Neural progenitor cell (in vitro differentiated cells): ENCODE data around the gene NCEH1. TPM values are rescaled to one million over a fixed set of nuclear protein-coding genes. Genes with fewer than 3 reads are reported as not detected.

Source experiments
- DNase-seq: peaks from one replicate; pipeline ENCODE4 v3.0.0-alpha.2; 2016; ENCODE audit warnings: low spot score
- H2AFZ ChIP-seq: fragments of 200-600 bp; sonication (generic); replicated peaks from 2 replicates; pipeline ENCODE4 v1.6.1; 2016; ENCODE audit warnings: antibody characterized with exemption
- H3F3A ChIP-seq: fragments of 200-600 bp; sonication (generic); 2 replicates; pipeline ENCODE4 v1.6.1; 2016; ENCODE audit warnings: antibody characterized with exemption, low read depth
- H3K27ac ChIP-seq: fragments of 200-600 bp; sonication (generic); 2 replicates; pipeline ENCODE4 v1.5.1; 2016; ENCODE audit warnings: mild to moderate bottlenecking
- H3K27me3 ChIP-seq: fragments of 200-600 bp; sonication (generic); 2 replicates; pipeline ENCODE4 v1.6.1; 2016; ENCODE audit warnings: mild to moderate bottlenecking, moderate library complexity
- H3K36me3 ChIP-seq: fragments of 200-600 bp; sonication (generic); 2 replicates; pipeline ENCODE4 v1.5.1; 2016
- H3K4me1 ChIP-seq: fragments of 200-600 bp; sonication (generic); 2 replicates; pipeline ENCODE4 v1.6.1; 2016; ENCODE audit warnings: mixed run types
- H3K4me2 ChIP-seq: fragments of 200-600 bp; sonication (generic); 2 replicates; pipeline ENCODE4 v1.6.1; 2016
- H3K4me3 ChIP-seq: fragments of 200-600 bp; sonication (generic); 2 replicates; pipeline ENCODE4 v1.5.1; 2016
- H3K79me2 ChIP-seq: fragments of 200-600 bp; sonication (generic); 2 replicates; pipeline ENCODE4 v1.6.1; 2016; ENCODE audit warnings: low read depth
- H3K9ac ChIP-seq: fragments of 200-600 bp; sonication (generic); 2 replicates; pipeline ENCODE4 v1.6.1; 2016
- H3K9me3 ChIP-seq: fragments of 200-600 bp; sonication (generic); 2 replicates; pipeline ENCODE4 v1.5.1; 2016; ENCODE audit warnings: low read depth
- H4K20me1 ChIP-seq: fragments of 200-600 bp; sonication (generic); 2 replicates; pipeline ENCODE4 v1.6.1; 2016; ENCODE audit warnings: low read depth
- H3K27ac Mint-ChIP-seq: 3 replicates; pipeline ENCODE4 v1.8.0; 2021; ENCODE audit warnings: mixed read lengths
- H3K27me3 Mint-ChIP-seq: 2 replicates; pipeline ENCODE4 v1.8.0; 2022; ENCODE audit warnings: low read depth, mild to moderate bottlenecking, inconsistent platforms, moderate library complexity, mixed read lengths; ENCODE audit not compliant: insufficient read depth
- H3K36me3 Mint-ChIP-seq: 3 replicates; pipeline ENCODE4 v1.8.0; 2021; ENCODE audit warnings: mixed read lengths
- H3K4me1 Mint-ChIP-seq: 3 replicates; pipeline ENCODE4 v1.8.0; 2021; ENCODE audit warnings: mixed read lengths
- H3K4me3 Mint-ChIP-seq: 3 replicates; pipeline ENCODE4 v1.8.0; 2021; ENCODE audit warnings: mild to moderate bottlenecking, moderate library complexity, mixed read lengths
- H3K9me3 Mint-ChIP-seq: 3 replicates; pipeline ENCODE4 v1.8.0; 2020; ENCODE audit warnings: mixed read lengths
- EZH2 ChIP-seq: fragments of 200-600 bp; sonication (generic); IDR thresholded peaks from 2 replicates; pipeline ENCODE4 v1.6.1; 2017; ENCODE audit warnings: antibody characterized with exemption, mild to moderate bottlenecking, moderate library complexity
- EZH2phosphoT487 ChIP-seq: fragments of 200-600 bp; sonication (generic); IDR thresholded peaks from 2 replicates; pipeline ENCODE4 v1.6.1; 2017; ENCODE audit warnings: antibody characterized with exemption
- total RNA-seq: library from RNA; depleted of rRNA; stranded (reverse); fragments of >200 nt; gene quantifications from 2 replicates; pipeline ENCODE4 v1.2.3, GENCODE V29; 2015; ENCODE audit warnings: low replicate concordance
- TF ChIP-seq, protein P1 (sequence below): fragments of 200-600 bp; sonication (generic); IDR thresholded peaks from 2 replicates; pipeline ENCODE4 v1.5.1; 2017; ENCODE audit warnings: antibody characterized with exemption, mild to moderate bottlenecking

The NCEH1 gene
- total RNA-seq, 1 donor from 2014 or later: 7.7 TPM

DNA sequence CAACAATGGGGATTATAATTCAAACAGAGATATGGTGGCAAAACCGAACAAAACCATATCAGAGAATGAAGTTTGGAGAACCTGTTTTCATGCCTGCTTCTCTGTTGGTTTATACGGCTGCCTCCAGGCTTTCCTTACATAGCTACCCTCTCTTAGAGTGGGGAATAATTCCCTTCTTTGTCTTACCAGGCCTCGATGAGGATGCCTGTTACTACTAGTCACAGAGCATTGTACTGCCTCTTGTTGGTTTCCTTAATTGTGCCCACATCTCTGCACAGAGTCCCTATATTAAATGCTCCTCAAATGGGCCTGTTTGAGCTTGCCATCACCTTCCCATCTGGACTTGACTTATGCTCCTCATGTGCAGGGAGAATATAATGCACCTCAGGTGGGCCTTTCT lies 92.9 kb downstream of the NCEH1 start:
- H3K27ac Mint-ChIP-seq: no peak overlapping the region

DNA sequence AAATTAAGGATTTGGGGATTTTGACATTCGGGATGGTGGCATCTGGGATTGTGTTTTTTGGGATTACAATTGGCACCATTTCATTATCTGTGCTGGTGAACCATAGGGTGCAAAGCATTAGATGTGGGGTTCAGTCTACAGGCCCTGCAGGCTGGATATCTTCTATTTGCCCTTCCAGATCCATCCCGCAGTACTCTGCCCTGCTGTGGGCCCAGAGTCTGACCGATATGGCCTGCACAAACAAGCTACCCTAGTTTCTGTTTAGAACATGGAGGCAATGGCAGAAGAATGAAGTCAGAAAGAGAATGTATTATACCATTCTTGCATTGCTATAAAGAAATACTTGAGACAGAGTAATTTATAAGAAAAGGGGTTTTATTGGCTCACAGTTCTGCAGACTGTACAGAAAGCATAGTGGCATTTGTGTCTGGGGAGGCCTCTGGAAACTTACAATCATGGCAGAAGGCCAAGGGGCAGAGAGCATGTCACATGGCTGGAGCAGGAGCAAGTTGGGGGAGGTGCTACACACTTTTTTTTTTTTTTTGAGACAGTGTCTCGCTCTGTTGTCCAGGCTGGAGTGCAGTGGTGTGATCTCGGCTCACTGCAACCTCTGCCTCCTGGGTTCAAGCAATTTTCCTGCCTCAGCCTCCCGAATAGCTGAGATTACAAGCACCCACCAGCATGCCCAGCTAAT lies 93.7 kb downstream of the NCEH1 start:
- Histone ChIP-seq H3F3A (no peaks in the 10 kb centered on the region), H2AFZ (no peak overlapping the region), H4K20me1 (no peaks in the 10 kb centered on the region), H3K9ac (no peak overlapping the region), H3K36me3 (no peaks in the 10 kb centered on the region), H3K27me3 (no peaks in the 10 kb centered on the region), H3K4me1 (no peaks in the 10 kb centered on the region), H3K79me2 (no peaks in the 10 kb centered on the region), H3K27ac (no peak overlapping the region), H3K4me2 (no peak overlapping the region), H3K9me3 (no peaks in the 10 kb centered on the region), H3K4me3 (no peak overlapping the region)
- H3K27ac Mint-ChIP-seq: no peak overlapping the region
- no peaks in the 10 kb centered on the region for H3K36me3 Mint-ChIP-seq
- no peak overlapping the region for H3K4me3 Mint-ChIP-seq
- peaks cover 3% of the 10 kb centered on the region for H3K27me3 Mint-ChIP-seq
- H3K4me1 Mint-ChIP-seq: peaks cover 1% of the 10 kb centered on the region
- TF ChIP-seq EZH2phosphoT487 (no peak), EZH2 (no peak)
- TF ChIP-seq, protein P1, sequence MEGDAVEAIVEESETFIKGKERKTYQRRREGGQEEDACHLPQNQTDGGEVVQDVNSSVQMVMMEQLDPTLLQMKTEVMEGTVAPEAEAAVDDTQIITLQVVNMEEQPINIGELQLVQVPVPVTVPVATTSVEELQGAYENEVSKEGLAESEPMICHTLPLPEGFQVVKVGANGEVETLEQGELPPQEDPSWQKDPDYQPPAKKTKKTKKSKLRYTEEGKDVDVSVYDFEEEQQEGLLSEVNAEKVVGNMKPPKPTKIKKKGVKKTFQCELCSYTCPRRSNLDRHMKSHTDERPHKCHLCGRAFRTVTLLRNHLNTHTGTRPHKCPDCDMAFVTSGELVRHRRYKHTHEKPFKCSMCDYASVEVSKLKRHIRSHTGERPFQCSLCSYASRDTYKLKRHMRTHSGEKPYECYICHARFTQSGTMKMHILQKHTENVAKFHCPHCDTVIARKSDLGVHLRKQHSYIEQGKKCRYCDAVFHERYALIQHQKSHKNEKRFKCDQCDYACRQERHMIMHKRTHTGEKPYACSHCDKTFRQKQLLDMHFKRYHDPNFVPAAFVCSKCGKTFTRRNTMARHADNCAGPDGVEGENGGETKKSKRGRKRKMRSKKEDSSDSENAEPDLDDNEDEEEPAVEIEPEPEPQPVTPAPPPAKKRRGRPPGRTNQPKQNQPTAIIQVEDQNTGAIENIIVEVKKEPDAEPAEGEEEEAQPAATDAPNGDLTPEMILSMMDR: no peak
- H3K9me3 Mint-ChIP-seq: peaks cover 2% of the 10 kb centered on the region
- no peak for DNase-seq

More for the DNA sequence above, 92.9 kb downstream of the NCEH1 start:
- Mint-ChIP-seq H3K36me3 (no peaks in the 10 kb centered on the region), H3K4me1 (peaks cover 6% of the 10 kb centered on the region), H3K9me3 (peaks cover 2% of the 10 kb centered on the region), H3K27me3 (peaks cover 3% of the 10 kb centered on the region), H3K4me3 (no peak overlapping the region)
- Histone ChIP-seq H3K36me3 (no peaks in the 10 kb centered on the region), H3F3A (no peaks in the 10 kb centered on the region), H3K4me1 (no peaks in the 10 kb centered on the region), H2AFZ (no peak overlapping the region), H3K27ac (no peak overlapping the region), H3K4me2 (no peak overlapping the region), H3K79me2 (no peaks in the 10 kb centered on the region), H3K4me3 (no peak overlapping the region), H3K9me3 (no peaks in the 10 kb centered on the region), H3K9ac (no peak overlapping the region), H3K27me3 (no peaks in the 10 kb centered on the region), H4K20me1 (no peaks in the 10 kb centered on the region)
- DNase-seq: no peak
- no peak for TF ChIP-seq EZH2phosphoT487
- no peak for TF ChIP-seq EZH2
- TF ChIP-seq, protein P1: no peak

DNA sequence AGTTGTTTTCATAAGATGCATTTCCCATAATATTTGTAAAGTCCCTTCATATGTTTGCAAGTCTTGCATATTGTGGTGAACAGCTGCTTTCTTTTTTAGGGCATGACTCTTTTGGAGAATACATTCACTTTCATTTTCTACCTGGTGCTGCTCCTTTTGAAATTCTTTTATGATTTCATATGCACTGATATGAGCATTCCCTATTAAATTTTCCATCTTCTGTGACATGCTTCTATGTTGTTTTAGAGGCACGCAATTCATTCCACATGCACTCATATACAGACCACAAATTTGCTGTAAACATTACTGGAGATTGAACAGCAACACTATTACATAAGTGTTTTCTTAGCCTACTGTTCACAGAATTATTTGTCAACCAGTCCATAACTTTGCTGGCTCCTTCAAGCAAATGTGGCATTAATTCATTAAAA lies 94.8 kb downstream of the NCEH1 start:
- DNase-seq: no peak
- Histone ChIP-seq H4K20me1 (no peaks in the 10 kb centered on the region), H3K36me3 (no peaks in the 10 kb centered on the region), H3K4me3 (no peak overlapping the region), H3F3A (no peaks in the 10 kb centered on the region), H3K9ac (no peak overlapping the region), H2AFZ (no peak overlapping the region), H3K4me1 (no peaks in the 10 kb centered on the region), H3K79me2 (no peaks in the 10 kb centered on the region), H3K4me2 (no peak overlapping the region), H3K9me3 (no peaks in the 10 kb centered on the region), H3K27ac (no peak overlapping the region), H3K27me3 (no peaks in the 10 kb centered on the region)
- H3K9me3 Mint-ChIP-seq: peaks cover 3% of the 10 kb centered on the region
- H3K36me3 Mint-ChIP-seq: no peaks in the 10 kb centered on the region
- H3K4me3 Mint-ChIP-seq: no peak overlapping the region
- no peaks in the 10 kb centered on the region for H3K4me1 Mint-ChIP-seq
- TF ChIP-seq EZH2: no peak
- TF ChIP-seq EZH2phosphoT487: no peak
- TF ChIP-seq, protein P1: no peak
- H3K27ac Mint-ChIP-seq: no peak overlapping the region
- no peaks in the 10 kb centered on the region for H3K27me3 Mint-ChIP-seq
